Transverse colon (tissue), 4 donors: ENCODE measurements around the gene NTF3.

Source experiments
- EP300 ChIP-seq: sonication (generic); formaldehyde crosslinking; IDR thresholded peaks from one replicate; pipeline ENCODE4 v1.6.1; 2017; ENCODE audit warnings: antibody characterized with exemption, low read depth
- POLR2A ChIP-seq: fragments of 450-650 bp; IDR thresholded peaks from one replicate; pipeline ENCODE4 v1.6.1; 2016; ENCODE audit warnings: antibody characterized with exemption, mild to moderate bottlenecking, moderate library complexity
- POLR2AphosphoS5 ChIP-seq, 3 donors: sonication (generic); formaldehyde crosslinking; IDR thresholded peaks; one replicate each; pipeline ENCODE4 v1.6.1; 2016; ENCODE audit warnings: antibody characterized with exemption in 3 of 3
- TF ChIP-seq, protein P1 (sequence below), 5 experiments: fragments of 200-600 bp in 3 of 5; fragments of 450-650 bp in 2 of 5; sonication (generic) in 3 of 5; IDR thresholded peaks; 1 replicate in 2 of 5; 2 replicates in 3 of 5; pipeline ENCODE4 v1.5.1; 2016 to 2017; ENCODE audit warnings: antibody characterized with exemption in 5 of 5, inconsistent platforms in 3 of 5, mild to moderate bottlenecking in 2 of 5, moderate library complexity in 1 of 5

- TF ChIP-seq, protein P1, sequence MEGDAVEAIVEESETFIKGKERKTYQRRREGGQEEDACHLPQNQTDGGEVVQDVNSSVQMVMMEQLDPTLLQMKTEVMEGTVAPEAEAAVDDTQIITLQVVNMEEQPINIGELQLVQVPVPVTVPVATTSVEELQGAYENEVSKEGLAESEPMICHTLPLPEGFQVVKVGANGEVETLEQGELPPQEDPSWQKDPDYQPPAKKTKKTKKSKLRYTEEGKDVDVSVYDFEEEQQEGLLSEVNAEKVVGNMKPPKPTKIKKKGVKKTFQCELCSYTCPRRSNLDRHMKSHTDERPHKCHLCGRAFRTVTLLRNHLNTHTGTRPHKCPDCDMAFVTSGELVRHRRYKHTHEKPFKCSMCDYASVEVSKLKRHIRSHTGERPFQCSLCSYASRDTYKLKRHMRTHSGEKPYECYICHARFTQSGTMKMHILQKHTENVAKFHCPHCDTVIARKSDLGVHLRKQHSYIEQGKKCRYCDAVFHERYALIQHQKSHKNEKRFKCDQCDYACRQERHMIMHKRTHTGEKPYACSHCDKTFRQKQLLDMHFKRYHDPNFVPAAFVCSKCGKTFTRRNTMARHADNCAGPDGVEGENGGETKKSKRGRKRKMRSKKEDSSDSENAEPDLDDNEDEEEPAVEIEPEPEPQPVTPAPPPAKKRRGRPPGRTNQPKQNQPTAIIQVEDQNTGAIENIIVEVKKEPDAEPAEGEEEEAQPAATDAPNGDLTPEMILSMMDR (IDR thresholded peaks at IDR 0.05) = no peak
- no peak for TF ChIP-seq POLR2AphosphoS5 (IDR thresholded peaks at IDR 0.05)
- TF ChIP-seq POLR2A = no peak
- no peak for TF ChIP-seq EP300
Measured at GRCh38 chr12:5403411-5403810, 28.5 kb upstream of the NTF3 start.
